SKM-1 (cell line): ENCODE measurements around the gene NIBAN1.
"Not testable (repeated sequence)": the region's sequence is repeated elsewhere in the genome, so short reads cannot be mapped to it uniquely, and the experiment has no call there.

ENCODE experiments used
- DNase-seq: peaks from one replicate; lab custom pipeline; 2025; ENCODE audit not compliant: unreplicated experiment; lab: John Stamatoyannopoulos, UW

NIBAN1 gene

DNA sequence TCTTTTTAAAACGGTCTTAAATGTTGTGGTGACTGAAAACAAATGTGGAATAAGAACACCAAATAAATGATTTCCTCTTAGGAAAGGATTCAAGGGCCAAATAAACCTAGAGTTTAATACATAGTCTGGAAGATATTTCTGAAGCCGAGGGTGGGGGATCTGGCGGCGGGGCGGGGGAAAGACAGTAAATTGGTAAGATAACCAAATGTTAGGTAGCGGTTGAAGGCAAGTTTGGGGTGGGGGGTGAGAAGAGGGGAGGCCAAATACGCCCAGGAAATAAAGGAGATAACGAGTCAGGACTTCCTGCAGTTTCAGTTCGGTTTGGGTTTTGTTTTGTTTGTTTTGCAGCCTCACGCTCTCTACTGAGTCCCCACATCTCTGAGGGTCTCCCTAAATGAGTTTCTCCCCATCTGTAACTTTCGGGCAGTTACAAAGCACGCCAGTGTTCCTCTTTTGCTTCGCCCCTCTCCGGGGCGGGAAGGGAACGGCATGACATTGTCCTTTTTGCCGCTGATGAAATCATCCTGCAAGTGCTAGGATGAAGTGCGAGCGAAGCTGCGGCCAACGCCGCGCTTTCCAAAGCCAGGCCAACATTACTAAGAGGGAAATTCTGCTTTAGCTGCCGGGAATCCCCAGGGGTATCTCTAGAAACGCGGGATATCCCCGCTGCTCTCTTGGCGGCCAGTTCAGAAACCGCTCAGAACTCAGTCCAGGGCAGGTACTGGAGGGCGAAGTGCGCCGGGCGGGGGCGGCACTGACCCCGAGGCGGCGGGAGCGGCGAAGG is 844 bp downstream of the NIBAN1 start:
- DNase-seq, result peak; percentile 78

DNA sequence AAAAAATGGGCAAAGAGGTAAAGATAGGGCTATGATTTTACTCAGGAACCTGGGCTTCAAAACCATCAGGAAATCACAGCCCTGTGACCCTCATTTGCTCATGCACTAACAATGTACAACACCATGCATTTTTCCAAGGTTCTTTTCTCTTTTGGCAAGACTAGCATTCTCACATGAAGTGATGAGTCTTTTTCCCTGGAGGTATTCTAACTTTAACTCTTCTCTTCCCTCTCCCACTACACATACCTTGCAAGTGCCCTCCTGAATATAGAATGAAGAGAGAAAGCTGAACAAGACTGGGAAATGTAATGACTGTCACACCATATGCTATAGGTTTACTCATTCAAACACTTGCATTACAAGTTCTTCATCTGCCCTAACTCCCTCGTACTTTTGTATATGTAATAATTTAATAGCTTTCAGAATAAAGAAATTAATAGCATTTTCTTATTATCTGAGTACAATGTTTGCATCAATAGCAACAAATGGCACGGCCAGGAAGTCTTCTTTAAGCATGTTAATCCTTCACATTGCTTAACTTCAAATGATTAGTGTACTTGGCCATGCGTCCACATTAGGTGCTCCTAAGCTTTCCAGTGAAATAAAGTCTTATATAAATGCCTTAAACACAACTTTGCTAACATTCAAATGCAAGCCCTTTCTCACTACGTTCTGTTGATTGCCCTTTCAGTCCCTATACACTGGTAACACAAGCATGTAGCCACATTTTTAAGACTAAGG is 1.8 kb downstream of the NIBAN1 start:
- DNase-seq, result no peak

DNA sequence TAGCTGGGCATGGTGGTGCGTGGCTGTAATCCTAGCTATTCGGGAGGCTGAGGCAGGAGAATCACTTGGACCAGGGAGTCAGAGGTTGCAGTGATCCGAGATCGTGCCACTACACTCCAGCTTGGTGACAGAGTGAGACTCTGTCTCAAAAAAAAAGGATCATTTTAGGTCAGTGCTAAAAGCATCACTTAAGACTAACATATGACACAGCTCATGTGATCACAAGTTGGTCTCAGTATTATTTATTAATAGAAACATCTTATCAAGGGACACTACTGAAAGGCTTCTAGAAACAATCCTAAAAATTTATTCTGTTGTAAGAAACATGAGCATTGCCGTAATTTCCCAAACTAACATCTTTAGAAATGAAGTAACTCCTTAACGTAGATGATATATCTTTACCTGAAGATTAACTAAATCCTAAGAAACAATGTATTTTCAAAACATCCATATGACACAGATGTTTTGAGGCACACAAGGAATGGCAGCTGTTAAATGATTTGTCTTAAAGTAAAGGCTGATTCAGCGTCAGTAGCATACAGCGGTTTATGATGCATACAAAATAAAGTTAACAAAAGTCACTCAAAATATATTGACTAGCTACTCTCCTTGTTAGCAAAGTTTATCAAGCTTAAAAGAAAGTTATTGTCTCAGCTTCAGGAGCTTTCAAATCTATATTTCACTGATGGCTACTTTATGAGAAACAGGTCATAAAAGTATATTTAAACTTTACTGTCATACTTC is 2.6 kb downstream of the NIBAN1 start:
- no peak for DNase-seq

DNA sequence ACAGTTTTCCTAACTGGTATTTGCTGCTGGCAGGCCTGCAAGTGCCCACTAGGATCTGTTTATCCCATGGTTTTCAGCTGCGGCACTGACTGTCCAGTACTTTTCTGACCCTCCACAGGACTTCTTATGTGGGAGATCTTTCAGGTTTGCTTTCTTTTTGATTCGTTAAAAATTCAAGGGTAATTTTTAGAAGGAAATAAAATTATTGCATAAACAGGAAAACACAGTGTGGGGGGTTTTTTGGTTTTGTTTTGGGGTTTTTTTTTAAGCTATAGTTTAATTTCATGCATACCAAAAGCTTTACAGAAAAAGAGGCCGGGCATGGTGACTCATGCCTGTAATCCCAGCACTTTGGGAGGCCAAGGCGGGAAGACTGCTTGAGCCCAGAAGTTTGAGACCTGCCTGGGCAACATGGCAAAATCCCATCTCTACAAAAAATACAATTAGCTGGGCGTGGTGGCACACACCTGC is 3.6 kb downstream of the NIBAN1 start:
- DNase-seq, result no peak

DNA sequence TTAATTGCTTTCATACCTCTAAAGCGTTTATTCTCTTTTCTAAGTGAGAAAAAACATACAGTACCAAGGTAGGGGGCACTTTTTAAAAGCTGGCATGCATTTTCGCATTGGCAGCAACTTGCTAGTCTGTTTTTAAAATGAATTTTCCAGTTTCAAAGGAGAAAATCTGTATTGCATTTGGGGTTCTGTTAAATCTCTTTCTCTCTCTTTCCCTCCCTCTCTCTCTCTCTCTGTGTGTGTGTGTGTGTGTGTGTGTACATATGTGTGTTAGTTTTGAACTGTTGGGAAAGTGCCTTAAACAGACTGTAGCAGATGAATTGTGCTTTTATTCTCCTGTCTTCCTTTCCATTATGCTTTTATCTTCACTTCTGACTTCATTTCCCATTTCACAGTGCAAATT is 7.3 kb downstream of the NIBAN1 start:
- no peak for DNase-seq

DNA sequence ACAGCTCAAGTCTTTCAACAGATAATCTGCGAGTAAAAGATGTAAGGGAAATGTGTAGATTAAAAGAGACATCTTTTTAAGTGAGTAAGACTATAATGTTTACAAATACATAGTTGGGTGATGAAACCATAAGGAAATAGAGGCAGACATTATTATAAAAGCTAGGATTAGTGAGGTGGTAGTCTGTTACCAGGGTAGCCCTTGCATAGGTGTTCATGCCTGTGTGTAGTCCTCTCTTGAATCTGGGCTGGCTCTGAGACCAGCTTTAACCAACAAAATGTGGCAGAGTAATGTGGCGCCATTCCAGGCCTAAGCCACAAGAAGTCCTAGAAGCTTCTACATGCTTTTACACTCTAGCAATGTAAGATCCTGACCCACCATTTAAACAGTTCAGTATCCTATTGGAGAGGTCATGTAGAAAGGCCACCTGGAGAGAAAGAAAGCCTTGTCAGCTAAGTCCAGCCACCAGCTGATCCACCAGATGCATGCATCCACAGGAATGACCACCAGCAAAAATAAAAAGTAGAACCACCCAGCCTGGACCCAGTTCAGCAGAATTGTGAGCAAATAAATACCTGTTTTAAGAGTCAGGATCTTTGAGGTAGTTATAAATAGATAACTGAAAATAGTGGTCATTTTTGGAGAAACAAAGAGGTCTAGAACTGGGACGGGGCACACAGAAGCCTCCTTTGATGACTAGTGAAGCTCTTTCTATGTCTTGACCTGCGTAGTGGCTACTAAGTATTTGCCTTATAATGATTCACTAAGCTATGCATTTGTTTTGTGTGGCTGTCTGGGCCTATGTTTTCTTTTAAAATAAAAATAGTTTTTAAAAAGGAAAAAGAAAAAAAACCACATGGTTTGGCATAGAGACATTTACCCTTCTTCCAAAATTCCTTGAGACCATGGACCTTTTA is 8.1 kb downstream of the NIBAN1 start:
- DNase-seq, result no peak

DNA sequence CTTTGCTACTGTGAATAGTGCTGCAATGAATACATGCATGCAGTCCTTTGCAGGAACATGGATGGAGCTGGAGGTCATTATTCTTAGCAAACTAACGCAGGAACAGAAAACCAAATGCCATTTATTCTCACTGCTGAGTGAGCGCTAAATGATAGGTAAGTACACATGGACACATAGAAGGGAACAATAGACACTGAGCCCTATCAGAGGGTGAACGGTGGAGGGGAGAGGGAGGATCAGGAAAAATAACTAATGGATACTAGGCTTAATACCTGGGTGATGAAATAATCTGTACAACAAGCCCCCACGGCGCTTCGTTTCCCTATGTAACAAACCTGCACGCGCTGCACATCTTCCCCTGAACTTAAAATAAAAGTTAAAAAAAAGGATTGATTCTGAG is 8.9 kb downstream of the NIBAN1 start:
- DNase-seq, result no peak

DNA sequence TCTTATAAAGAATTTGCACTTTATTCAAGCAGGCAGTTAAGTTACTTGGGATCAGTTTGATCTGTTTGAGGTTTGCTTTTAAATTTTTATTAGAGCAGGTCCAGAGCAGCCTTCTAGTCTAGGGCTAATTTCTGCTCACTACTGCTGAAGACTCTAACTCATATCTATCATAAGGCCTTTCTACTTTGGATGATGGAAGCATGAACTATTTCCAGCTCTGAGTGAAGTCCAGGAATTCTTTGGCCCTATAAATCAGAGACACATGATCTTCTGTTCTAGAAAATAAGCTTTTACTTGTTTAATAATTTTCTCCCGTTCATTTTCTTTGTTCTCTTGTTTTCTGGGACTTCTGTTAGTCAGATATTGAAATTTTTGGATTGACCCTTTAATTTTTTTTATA is 14.7 kb downstream of the NIBAN1 start:
- DNase-seq, result no peak

DNA sequence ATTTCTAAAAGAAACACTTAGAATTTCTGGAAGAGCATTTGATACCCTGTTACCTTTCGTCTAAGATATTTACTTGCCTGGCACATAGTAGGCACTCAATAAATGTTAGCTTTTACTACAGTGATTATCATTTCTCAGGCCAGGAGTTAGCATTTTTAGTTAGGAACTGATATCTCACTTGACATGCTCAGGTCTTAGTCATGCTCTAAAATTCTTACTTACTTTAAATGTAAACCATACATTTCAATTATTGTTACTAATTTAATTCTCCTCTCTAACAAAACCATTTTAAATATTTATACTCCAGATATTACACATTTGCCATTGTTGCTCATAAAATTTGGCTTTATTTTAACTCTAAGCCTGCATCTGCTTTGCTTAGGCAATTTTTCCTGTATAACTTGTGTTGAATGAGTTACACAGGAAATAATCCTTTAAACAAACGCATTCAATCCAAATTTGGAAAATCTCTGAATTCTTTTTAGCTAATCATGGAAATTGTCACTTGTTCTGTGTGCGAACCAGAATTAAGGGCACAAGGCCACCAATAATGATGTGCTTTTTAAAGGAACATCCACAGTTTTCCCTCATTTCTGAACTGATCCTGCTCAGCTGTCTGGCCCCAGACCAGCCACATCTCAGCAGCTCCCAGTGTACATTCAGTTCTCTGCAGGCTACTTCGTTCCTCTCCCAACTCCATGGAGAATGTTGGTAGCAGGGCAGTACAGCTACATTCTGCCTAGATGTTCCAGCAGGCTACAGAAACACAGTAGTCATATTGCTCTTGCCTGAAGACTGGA is 15.6 kb downstream of the NIBAN1 start:
- no peak for DNase-seq

DNA sequence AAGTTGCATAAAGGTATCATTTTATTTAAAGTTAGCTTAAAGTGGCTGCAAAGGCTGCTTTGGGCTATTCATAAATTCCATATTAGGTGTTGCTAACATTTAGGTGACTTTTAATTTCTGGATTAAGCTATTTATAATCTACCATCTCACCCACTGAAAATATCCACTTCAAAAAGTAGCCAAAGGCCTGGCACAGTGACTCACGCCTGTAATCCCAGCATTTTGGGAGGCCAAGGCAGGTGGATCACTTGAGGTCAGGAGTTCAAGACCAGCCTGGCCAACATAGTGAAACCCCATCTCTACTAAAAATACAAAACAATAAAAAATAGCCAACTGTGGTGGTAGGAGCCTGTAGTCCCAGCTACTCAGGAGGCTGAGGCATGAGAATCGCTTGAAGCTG is 16.4 kb downstream of the NIBAN1 start:
- DNase-seq, result not testable (repeated sequence)

DNA sequence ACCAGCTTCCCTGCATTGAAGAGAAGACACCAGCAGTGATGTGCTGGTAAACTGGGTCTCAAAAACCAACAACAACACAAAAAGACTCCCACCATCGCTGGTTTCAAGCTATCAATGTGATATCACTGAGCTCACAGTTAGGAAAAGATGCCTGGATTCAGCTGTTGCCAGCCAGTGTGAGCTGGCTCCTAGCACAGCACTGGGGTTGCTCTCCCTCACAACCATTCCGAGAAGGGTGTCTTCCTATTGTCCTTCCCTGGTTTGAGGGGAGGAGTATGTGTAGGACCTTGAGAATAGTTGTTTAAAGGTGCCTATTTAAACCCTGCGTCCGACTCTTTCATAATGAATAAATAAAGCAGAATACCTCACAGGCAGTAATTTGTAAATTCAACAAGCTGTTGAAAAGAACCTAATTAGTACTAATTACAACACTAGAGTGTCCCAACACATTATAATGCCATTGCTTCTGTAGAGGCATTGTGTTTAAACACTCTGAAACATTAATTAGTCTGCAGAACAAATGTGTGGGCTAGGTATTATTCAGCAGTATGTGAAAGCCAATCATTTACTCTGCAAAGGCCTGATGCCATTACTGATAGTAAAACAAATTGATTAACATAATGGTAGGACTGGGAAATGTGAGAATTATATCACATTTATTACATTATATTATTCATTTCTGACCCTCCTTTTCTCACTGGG is 17.2 kb downstream of the NIBAN1 start:
- no peak for DNase-seq

DNA sequence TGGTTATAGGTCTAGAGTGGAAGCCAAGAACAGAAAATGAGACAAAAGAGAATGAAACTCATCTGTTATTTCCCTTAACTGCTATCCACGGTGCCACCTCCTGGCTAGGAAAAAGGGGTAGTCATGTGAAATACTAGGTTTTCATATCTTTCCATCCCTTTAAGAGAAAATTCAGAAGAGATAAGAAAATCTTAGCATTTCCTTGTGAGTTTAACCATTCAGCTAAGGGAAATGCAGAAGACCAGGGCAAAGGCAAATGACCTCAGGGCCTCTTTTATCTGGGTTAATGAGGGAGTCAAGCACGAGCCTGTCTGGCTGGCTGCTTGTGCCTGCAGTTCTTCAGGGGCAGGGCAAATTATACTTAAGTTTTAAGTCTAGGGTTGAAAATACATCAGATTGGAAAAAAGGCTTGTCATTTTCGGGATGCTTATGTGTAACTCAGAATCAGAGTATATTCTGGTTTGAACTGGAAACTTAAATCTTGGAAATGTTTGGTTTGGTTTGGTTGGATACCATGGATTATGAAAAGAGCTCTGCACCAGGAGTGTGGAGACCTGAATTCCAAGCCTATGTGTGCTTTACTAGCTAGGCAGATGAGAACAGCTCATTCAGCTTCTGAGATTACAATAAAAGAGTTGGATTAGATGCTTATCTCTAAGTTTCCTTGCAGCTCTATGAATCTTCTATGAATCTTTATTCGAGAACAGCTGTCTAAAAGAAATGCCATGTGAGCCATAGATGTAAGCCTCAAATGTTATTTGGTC is 19.9 kb downstream of the NIBAN1 start:
- no peak for DNase-seq

DNA sequence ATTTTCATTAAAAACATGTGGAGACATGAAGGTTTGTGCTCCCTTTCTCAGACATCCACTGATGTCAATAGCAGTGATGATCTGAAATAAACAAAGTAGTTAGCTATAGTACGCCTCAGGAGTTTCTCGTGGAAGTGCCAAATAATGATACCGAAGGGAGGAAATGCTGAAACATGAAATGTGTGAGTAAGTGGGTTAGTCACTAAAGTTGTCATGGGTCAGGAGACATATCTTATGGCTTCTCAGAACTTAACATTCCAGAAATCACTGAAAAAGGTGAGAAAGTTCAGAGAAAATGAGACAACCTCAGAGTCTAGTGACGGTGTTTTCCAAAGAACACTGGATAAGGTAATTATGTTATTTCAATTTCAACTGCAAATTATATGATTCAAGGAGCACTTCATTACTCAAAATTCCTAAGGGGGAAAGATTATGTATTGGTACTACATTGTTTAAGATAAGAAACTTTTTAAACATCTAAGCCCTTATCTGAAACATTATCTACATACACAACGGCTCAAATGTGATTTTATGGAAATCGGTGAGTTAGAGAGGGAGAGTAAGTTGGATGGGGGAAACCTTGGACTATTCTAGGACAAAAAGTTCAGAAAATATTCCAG is 20.6 kb downstream of the NIBAN1 start:
- no peak for DNase-seq

DNA sequence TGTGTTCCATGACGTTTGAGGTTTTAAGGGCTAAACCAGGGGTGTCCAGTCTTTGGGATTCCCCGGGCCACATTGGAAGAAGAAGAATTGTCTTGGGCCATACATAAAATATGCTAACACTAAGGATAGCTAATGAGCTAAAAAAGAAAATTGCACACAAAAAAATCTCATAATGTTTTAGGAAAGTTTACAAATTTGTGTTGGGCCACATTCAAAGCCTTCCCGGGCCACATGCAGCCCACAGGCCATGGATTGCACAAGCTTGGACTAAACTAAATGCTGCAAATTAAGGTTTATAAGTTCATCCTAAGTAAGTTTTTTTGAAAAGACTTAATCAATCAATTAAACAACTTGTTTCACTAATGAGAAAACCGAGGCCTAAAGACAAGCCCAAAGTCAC is 21.9 kb downstream of the NIBAN1 start:
- DNase-seq, result no peak

DNA sequence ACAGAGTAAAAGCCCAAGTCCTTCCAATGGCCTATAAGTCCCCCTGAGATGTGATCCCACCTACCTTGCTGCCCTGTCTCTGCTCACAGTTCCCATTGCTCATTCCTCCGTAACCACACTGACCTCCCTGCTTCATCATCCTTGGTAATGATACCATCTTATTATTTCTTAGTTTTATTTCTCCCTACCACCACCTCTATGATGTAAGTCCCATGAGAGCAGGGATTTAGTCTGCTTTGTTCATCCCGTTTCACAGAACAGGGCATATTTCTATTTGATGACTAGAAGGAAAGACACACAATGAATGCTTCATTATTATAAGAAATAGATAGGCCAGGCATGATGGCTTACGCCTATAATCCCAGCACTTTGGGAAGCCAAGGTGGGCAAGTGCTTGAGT is 22.5 kb downstream of the NIBAN1 start:
- DNase-seq, result no peak

DNA sequence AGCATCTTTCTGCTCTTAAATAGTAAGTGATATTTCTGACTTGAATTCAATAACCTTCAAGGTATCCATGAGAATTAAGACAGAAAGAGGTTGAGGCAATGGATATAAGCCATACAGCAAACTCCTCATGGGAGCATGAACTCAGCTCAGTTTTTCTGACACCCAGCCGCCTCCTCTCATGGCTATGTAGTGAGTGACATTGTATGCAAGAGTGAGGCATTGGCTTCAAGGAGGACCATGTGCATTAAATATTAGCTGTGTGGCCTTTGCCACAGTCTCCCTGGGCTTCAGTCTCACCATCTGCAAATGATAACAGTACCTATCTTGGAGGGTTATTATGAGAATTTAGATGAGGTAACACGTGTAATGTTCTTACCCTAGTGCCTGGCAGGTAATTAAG is 23.4 kb downstream of the NIBAN1 start:
- DNase-seq, result no peak

DNA sequence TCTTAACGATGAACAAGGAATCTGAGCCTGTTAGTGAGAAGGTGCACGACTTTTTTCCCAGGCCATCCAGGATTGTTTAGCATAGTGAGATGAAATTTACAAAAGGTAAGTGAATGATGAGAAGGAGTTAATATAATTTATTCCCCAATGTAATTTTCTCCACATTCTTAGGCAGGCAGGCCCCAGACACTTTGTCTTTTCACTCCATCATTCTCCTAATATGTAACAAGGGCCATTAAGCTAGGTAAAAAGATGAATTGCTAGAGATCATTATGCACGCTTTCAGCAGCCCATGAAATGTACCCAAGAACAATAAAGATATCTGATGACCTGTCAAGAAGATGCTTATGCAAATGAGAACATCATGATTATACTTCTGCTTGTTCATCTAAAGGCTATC is 24.1 kb downstream of the NIBAN1 start:
- no peak for DNase-seq
